Stimulated activated CD8-positive, alpha-beta memory T cell treated with anti-CD3 and anti-CD28 coated beads, Interleukin-15, amount 100 ng/mL, for 24 hours (primary cell): ENCODE data around the gene ATG10.
"Not testable (repeated sequence)": the region's sequence is repeated elsewhere in the genome, so short reads cannot be mapped to it uniquely, and the experiment has no call there.

Experiments used
- DNase-seq: peaks from one replicate; pipeline ENCODE4 v3.0.0-alpha.2; 2020; ENCODE audit warnings: low read depth

ATG10 gene

DNA sequence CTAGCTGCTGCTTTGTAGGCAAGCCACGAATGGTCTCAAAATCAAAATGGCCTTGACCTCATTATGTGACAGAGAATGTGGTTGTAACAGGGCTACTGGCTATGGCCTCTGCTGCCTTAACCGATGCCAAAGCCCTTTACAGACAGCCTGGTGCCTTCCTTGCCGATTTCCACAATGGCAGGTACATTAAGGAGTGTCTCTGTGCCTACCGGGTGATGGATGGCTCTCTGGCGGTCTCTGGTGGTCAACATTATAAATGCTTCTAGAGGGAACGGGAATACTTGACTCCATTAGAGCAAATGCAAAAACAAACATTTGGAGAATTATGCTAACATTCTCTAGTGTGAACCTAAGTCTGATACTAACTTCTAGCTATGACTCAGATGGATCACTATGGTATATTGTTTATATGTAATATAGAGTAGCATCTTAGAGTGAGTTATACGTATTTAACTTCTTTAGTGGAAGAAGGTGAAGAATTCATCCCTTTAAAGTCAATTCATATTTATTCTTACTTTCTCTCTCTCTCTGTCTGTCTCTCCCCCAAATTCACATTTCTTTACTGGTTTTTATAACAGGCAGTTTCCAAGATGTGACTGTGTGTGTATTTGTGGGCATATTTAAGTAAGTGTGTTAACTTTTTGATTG lies 253.8 kb downstream of the ATG10 start:
- DNase-seq = peak; percentile 23

- DNase-seq = no peak
Observed at GRCh38 chr5:82234885-82235284, 263.1 kb downstream of the ATG10 start.

DNA sequence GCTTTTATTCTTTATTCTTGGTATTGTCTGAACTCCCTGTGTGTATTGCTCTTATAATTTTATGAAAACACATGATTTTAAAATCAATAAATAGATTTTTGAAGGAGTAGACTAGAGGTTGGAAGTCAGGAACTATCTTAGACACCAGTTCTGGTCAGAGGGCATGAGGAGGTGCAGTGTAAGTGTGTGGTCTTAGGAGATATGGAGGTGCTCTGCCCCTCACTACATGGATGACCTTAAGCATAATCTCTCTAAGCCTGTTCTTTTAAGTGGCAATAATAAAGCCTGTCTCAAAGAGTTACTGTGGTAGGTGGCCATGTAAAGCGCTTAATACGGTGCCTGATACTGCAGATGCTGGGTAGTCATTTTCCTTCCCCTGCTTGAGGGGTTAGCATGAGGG lies 272.3 kb downstream of the ATG10 start:
- DNase-seq = no peak

DNA sequence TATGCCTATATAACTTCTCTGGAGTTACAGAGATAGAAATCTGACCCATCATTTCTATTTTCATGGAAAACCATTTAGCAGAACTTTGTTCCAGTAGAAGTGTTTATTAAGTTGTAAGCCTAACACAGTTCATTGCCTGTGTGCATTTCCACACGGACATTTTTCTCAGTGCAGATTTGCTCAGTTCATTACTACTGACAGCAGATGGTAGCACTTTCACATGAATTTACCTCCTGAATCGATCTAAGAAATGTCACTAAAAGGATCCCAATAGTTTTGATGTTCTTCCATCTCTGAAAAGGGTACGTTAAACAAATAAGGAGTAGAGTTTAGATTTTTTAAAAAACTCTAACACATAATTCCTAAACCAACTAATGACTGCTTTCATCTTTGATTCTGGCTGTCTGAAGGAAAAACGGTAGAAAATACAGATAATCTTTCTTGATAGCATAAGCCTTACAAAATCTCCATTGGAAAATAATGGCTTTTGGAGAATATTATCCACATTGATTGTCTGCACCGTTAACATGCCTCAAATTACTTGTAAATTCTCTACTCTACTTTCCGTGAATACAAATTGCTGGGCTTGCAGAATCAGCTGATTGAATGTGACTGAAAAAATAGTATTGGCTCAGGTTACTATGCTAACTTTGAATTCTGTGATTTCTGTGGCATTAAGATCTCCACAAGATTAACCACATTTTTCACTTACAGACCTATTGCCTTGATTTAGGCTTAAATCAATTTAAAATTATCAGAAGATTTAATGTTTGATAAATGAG lies 273.2 kb downstream of the ATG10 start:
- DNase-seq = no peak

DNA sequence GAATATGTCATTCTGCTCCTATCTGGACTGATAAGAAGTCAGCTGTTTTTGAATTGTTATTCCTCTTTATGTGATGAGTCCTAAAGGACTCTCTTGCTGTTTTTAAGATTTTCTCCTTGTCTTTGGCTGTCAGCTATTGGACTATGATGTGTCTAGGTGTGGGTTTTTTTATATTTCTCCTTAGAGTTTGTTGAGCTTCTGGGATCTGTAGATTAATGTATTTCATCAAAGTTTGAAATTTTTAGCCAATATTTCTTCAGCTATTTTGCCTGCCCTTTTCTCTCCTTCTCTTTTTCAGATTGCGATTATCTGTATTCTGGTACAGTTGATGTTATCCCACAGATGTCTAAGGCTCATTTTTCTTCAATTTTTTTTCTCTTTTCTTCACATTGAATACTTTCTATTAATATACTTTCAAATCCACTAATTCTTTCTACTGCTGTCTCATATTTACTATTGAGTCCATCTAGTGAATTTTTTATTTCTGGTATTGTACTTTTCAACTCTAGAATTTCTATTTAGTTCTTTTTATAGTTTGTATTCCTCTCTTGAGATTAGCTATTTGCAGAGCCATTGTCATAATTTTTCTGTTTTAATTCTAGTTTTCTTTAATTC lies 275.2 kb downstream of the ATG10 start:
- DNase-seq = no peak

DNA sequence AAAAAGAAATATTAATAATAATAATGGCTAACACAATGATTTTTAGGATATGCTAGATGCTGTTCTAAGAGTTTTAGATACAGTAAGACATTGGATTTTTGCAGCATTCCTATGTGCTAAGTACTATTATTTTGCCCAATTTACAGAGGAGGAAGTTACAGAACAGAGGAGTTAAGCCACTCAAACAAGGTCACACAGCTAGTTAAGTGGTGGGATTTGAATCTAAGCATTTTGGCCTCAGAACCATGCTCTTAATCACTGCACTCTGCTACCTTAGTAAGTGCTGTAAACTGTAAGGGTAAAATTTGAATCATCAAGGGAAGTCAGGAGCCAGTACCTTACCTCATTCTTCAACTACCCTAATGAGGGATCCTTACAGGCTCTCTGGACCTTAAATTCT lies 280.9 kb downstream of the ATG10 start:
- DNase-seq = no peak

GRCh38 chr5:82255844-82256243 lies 284.0 kb downstream of the ATG10 start:
- no peak for DNase-seq

DNA sequence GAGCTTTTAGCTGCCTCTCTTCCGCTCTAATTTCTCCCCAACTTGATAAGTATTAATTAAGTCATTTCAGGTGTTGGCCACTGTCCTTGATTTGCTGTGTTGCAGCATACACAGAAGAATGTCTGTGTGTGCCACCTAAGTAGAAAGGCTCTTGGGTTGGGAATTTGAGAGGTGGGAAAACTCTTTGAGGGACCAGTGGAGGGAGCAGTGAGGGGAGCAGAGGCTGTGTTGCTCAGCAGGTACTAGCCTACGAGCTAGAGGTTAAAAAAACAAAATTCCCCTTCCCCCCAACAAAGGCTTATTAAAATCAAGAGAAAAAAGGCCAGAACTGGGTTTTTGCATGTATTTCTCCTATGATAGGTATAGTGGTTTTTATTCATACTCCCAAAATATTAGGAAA lies 285.4 kb downstream of the ATG10 start:
- no peak for DNase-seq

- DNase-seq = no peak
Observed at GRCh38 chr5:82257729-82258128, 285.9 kb downstream of the ATG10 start.

- DNase-seq = no peak
Observed at GRCh38 chr5:82259172-82259800, 287.5 kb downstream of the ATG10 start.

GRCh38 chr5:82265047-82265446 lies 293.2 kb downstream of the ATG10 start:
- DNase-seq = no peak

DNA sequence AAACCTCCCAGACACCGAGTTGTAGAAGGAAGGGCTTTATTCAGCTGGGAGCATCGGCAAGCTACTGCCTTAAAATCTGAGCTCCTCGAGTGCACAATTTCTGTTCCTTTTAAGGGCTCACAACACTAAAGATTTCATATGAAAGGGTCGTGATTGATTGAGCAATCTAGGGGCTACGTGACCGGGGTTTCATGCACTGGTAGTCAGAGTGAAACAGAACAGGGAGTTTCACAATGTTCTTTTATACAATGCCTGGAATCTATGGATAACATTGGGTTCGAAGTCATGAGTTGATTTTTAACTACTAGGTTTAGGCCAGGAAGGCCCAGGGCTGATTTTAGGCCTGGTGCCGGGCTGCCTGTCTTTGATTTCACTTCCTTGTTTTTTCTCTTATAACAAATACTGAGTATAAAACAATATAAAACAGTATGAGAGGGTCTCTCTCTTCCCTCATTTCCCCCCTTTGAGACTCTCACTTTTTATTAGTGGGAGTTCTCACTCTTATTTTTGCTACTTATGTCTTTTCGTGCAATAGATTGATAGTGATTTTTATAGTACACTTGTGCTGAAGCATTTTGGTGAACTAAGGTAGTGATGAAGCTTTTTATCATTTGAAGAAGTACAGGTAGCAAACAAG lies 295.6 kb downstream of the ATG10 start:
- not testable (repeated sequence) for DNase-seq

DNA sequence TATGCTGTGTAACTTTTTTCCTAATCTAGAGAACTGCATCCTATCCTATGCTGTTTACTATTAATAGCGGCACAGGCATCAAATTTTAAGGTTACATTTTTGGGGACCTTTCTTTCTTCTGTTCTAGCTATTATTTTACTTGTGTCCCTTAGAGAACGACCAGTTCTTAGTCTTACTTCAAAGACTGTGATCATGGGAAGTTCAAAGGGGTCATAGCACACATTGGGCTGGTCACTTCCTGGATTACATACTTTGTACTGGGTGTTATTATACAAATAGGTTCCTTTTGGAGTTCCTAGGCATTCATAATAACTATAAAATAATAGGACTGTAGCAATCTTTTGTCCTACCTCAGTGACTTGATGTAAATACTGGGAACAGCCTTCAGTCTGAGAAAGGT lies 297.5 kb downstream of the ATG10 start:
- not testable (repeated sequence) for DNase-seq

GRCh38 chr5:82272571-82273356 lies 300.9 kb downstream of the ATG10 start:
- DNase-seq = not testable (repeated sequence)

DNA sequence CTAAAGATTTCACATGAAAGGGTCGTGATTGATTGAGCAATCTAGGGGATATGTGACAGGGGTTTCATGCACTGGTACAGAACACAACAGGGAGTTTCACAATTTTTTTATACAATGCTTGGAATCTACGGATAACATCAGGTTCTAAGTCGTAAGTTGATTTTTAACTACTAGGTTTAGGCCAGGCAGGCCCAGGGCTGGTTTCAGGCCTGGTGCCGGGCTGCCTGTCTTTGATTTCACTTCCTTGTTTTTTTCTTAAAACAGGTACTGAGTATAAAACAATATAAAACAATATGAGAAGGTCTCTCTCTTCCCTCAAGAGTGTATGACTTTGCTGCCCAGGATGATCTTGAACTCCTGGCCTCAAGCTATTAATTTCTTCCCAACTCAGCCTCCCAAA lies 301.6 kb downstream of the ATG10 start:
- DNase-seq = not testable (repeated sequence)

- DNase-seq = no peak
Observed at GRCh38 chr5:82274343-82275211, 302.8 kb downstream of the ATG10 start.

DNA sequence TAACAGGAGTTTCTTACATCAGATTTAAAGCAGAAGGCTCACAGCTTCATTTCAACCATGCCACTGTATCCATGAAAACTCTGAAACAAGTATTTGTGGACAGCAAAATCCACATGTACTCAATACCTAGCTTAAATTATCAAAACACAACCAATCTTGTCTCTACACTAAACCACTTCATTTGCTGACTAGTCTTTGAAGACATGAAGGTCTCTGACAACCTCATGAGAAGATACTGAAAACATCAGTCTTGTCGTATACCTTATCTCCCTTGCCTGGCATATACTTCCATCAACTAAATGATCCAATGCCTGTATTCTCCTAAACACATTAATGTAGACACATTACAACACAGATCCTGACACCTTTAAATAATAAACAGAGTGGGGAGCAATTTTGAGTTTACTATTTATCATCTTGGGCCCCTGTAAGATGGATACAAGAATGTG lies 303.4 kb downstream of the ATG10 start:
- DNase-seq = no peak

DNA sequence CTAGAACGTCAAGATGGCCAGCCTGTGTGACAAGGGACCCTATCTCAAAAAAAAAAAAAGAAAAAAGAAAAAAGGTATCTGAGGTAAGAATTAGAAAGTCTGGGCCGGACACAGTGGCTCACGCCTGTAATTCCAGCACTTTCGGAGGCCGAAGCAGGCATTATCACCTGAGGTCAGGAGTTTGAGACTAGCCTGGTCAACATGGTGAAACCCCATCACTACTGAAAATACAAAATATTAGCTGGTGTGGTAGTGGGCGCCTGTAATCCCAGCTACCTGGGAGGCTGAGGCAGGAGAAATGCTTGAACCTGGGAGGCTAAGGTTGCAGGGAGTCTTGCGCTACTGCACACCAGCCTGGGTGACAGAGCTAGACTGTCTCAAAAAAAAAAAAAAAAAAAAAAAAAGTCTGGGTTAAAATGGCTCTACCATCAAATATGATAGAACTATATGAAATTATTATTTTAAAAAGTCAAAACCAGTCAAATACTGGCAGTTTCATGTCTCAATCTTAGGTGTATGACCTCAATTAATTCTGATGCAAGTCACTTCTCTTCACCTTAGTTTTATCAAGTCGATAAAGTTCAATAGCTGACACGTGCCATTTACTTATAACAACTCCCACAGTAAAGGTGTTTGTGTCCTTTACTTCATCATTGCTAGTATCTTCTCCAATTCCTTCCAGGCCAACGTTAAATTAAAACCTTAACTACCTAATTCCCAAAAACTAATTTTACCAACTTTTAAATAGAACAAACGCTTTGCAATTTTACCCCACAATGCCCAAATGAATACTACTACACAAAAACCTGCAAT lies 305.2 kb downstream of the ATG10 start:
- no peak for DNase-seq

- DNase-seq = no peak
Observed at GRCh38 chr5:82277613-82277986, 305.8 kb downstream of the ATG10 start.
